Endodermal cell (in vitro differentiated cells): Measurements from ENCODE around the gene HERPUD1. TPM values are rescaled to one million over a fixed set of nuclear protein-coding genes. Genes with fewer than 3 reads are reported as not detected.

Experiments
- DNase-seq: peaks from one replicate; pipeline ENCODE4 v3.0.0-alpha.2; 2017
- H3K27ac ChIP-seq: 2 replicates; pipeline ENCODE4 v1.5.1; 2013; ENCODE audit warnings: mild to moderate bottlenecking, low read depth, low read length, moderate library complexity
- H3K27me3 ChIP-seq: 2 replicates; pipeline ENCODE4 v1.6.1; 2013; ENCODE audit warnings: mild to moderate bottlenecking, low read length, moderate library complexity; ENCODE audit not compliant: insufficient read depth, control insufficient read depth, poor library complexity, severe bottlenecking
- H3K36me3 ChIP-seq: 2 replicates; pipeline ENCODE4 v1.7.0; 2013; ENCODE audit warnings: mild to moderate bottlenecking, low read length, moderate library complexity; ENCODE audit not compliant: control insufficient read depth, insufficient read depth
- H3K4me1 ChIP-seq: one replicate; pipeline ENCODE4 v1.7.0; 2013; ENCODE audit warnings: low read length; ENCODE audit not compliant: control insufficient read depth, insufficient read depth
- H3K4me3 ChIP-seq: 2 replicates; pipeline ENCODE4 v1.5.1; 2013; ENCODE audit warnings: mild to moderate bottlenecking, low read length, moderate library complexity
- H3K9ac ChIP-seq: 2 replicates; pipeline ENCODE4 v1.6.1; 2013; ENCODE audit warnings: mild to moderate bottlenecking, low read length, moderate library complexity; ENCODE audit not compliant: poor library complexity, severe bottlenecking; ENCODE audit errors: extremely low read depth
- H3K9me3 ChIP-seq: 2 replicates; pipeline ENCODE4 v1.6.1; 2013; ENCODE audit warnings: mild to moderate bottlenecking, low read length, moderate library complexity; ENCODE audit not compliant: control insufficient read depth
- H3K27ac Mint-ChIP-seq: 2 replicates; pipeline ENCODE4 v1.8.0; 2020; ENCODE audit warnings: mixed read lengths
- H3K27me3 Mint-ChIP-seq: 2 replicates; pipeline ENCODE4 v1.8.0; 2021; ENCODE audit warnings: mild to moderate bottlenecking, mixed read lengths; ENCODE audit not compliant: insufficient read depth
- H3K36me3 Mint-ChIP-seq: 2 replicates; pipeline ENCODE4 v1.8.0; 2020; ENCODE audit warnings: low read depth, mixed read lengths
- H3K4me1 Mint-ChIP-seq: 2 replicates; pipeline ENCODE4 v1.8.0; 2020; ENCODE audit warnings: mixed read lengths
- H3K4me3 Mint-ChIP-seq: 2 replicates; pipeline ENCODE4 v1.8.0; 2020; ENCODE audit warnings: mild to moderate bottlenecking, moderate library complexity, mixed read lengths
- H3K9me3 Mint-ChIP-seq: 2 replicates; pipeline ENCODE4 v1.8.0; 2020; ENCODE audit warnings: mild to moderate bottlenecking, mixed read lengths
- WGBS, 2 experiments: methylation state at CpG; one replicate each; pipeline versions ENCODE4 v1.1.5 to v1.1.7; 2013; ENCODE audit warnings: missing lambda C conversion rate in 2 of 2, mixed read lengths in 1 of 2; ENCODE audit not compliant: insufficient coverage in 1 of 2, insufficient read length in 1 of 2; 5-methylcytosine and 5-hydroxymethylcytosine counted together
- total RNA-seq, 2 donors: library from RNA; stranded (reverse); fragmentation: NEBNext Ultra II Directional in 1 of 2; extraction: Animal tissue kit (Norgen Biotek cat#: 25700) in 1 of 2; gene quantifications; 2 replicates in 1 of 2; 3 replicates in 1 of 2; pipeline ENCODE4 v1.2.1, GENCODE V29; 2021
- TF ChIP-seq, protein P1 (sequence below): fragments of 200-600 bp; sonication (generic); conservative IDR thresholded peaks from 2 replicates; pipeline ENCODE4 v1.5.0; 2021; ENCODE audit warnings: antibody characterized with exemption, mild to moderate bottlenecking

The HERPUD1 gene
- total RNA-seq, 2 donors from 2014 or later, result 21.5 to 40.6 TPM

DNA sequence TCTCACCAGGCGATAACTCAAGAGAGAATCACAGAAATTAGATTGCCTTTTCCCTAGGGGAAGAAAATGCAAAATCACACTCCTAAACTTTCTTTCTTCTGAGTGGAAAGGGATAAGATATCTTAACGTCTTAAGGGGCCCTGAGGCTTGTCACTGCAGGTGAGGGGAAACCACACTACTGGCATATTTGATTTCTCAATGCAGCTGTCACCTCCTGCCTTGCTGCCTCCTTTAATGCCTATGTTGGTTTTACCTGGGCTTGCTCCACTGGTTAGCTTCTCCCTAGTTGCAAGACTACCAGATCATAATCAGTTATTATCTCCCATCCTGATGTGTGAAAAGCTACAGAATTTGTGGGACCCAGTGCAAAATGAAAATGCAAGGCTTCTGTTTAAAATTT is 4.5 kb upstream of the HERPUD1 start:
- Histone ChIP-seq H3K4me3 (no peak overlapping the region), H3K9ac (no peak overlapping the region), H3K27ac (no peak overlapping the region), H3K27me3 (no peaks in the 10 kb centered on the region), H3K36me3 (no peaks in the 10 kb centered on the region), H3K9me3 (no peaks in the 10 kb centered on the region), H3K4me1 (no peaks in the 10 kb centered on the region)
- Mint-ChIP-seq H3K27me3 (no peaks in the 10 kb centered on the region), H3K4me1 (peaks cover 12% of the 10 kb centered on the region), H3K27ac (no peak overlapping the region), H3K4me3 (no peak overlapping the region), H3K36me3 (no peaks in the 10 kb centered on the region), H3K9me3 (no peaks in the 10 kb centered on the region)
- WGBS, 2 experiments, result 79 to 93% methylated on average over 2 of the region's 2 CpGs
- TF ChIP-seq, protein P1, sequence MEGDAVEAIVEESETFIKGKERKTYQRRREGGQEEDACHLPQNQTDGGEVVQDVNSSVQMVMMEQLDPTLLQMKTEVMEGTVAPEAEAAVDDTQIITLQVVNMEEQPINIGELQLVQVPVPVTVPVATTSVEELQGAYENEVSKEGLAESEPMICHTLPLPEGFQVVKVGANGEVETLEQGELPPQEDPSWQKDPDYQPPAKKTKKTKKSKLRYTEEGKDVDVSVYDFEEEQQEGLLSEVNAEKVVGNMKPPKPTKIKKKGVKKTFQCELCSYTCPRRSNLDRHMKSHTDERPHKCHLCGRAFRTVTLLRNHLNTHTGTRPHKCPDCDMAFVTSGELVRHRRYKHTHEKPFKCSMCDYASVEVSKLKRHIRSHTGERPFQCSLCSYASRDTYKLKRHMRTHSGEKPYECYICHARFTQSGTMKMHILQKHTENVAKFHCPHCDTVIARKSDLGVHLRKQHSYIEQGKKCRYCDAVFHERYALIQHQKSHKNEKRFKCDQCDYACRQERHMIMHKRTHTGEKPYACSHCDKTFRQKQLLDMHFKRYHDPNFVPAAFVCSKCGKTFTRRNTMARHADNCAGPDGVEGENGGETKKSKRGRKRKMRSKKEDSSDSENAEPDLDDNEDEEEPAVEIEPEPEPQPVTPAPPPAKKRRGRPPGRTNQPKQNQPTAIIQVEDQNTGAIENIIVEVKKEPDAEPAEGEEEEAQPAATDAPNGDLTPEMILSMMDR, result no peak
- no peak for DNase-seq

DNA sequence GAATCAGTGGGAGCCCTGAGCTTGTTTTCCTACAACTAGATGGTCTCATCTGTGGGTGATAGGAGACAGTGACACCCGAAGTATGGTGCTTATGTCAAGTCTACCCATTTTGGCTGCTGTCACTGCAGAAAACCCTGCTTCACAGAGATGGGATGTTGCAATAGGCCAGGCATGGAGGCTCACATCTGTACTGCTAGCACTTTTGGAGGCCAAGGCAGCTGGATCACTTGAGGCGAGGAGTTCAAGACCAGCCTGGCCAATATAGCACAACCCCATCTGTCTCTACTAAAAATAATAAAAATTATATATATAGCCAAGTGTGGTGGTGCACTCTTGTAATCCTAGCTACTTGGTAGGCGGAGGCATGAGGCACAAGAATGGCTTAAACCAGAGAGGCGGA is 2.3 kb upstream of the HERPUD1 start:
- DNase-seq, result no peak
- no peaks in the 10 kb centered on the region for H3K27me3 Mint-ChIP-seq

DNA sequence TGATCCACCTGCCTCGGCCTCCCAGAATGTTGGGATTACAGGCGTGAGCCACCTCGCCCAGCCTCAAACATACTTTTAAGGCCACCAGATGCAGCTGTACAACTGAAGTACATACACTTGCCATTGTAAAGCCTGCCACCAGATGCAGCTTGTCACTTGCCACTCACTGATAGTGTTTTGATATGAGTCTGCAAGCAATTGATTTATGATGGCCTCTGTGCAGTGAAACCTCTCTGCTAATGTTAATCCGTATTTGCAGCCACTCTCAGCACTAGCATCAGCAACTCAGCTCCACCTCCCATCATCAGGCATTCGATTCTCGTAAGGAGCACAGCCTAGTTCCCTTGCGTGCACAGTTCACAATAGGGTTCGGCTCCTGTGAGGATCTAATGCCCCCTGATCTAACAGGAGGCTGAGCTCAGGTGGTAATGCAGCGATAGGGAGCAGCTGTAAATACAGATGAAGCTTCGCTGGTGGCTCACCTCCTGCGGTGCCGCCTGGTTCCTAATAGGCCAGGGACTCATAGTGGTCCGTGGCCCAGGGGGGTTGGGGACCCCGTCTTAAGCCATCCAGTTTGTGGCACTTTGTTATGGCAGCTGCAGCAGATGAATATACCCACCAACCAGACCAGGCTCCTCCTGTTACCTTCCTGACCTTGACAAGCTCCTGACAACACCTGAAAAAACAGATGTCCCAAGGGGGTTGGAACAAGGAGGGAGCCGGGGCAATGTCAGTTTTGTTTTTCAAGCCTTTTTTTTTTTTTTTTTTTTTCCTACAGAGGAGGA is 1.3 kb upstream of the HERPUD1 start:
- Histone ChIP-seq H3K9ac (no peak overlapping the region), H3K9me3 (no peaks in the 10 kb centered on the region), H3K27me3 (no peaks in the 10 kb centered on the region), H3K4me1 (no peaks in the 10 kb centered on the region), H3K27ac (no peak overlapping the region), H3K4me3 (no peak overlapping the region), H3K36me3 (peaks cover 21% of the 10 kb centered on the region)
- Mint-ChIP-seq H3K4me1 (peaks cover 25% of the 10 kb centered on the region), H3K4me3 (peak overlapping the region; percentile 95), H3K27ac (peak overlapping the region; percentile 96), H3K27me3 (no peaks in the 10 kb centered on the region), H3K36me3 (peaks cover 8% of the 10 kb centered on the region), H3K9me3 (no peaks in the 10 kb centered on the region)
- WGBS, 2 experiments, result 90 to 94% methylated on average over 14 to 15 of the region's 15 CpGs
- peak; percentile 62 for DNase-seq
- TF ChIP-seq, protein P1, result no peak

More for the DNA sequence above, 2.3 kb upstream of the HERPUD1 start:
- Histone ChIP-seq H3K27me3 (no peaks in the 10 kb centered on the region), H3K36me3 (peaks cover 12% of the 10 kb centered on the region), H3K4me3 (no peak overlapping the region), H3K27ac (no peak overlapping the region), H3K9me3 (no peaks in the 10 kb centered on the region), H3K4me1 (no peaks in the 10 kb centered on the region), H3K9ac (no peak overlapping the region)
- Mint-ChIP-seq H3K4me3 (no peak overlapping the region), H3K27ac (no peak overlapping the region), H3K9me3 (no peaks in the 10 kb centered on the region), H3K36me3 (no peaks in the 10 kb centered on the region), H3K4me1 (peaks cover 25% of the 10 kb centered on the region)
- TF ChIP-seq, protein P1, result no peak
- 93 to 95% methylated on average over 4 of the region's 4 CpGs for WGBS, 2 experiments
